Measurements from ENCODE around the gene PIP5K1C.

Gene PIP5K1C

GRCh38 chr19:3694361-3695123 lies 5.7 kb downstream of the PIP5K1C start:
- DNase-seq = no peak
- Mint-ChIP-seq H3K36me3 (peaks cover 3% of the 10 kb centered on the region), H3K27ac (no peak overlapping the region), H3K4me3 (no peak overlapping the region), H3K27me3 (no peaks in the 10 kb centered on the region), H3K9me3 (peaks cover 3% of the 10 kb centered on the region), H3K4me1 (peaks cover 43% of the 10 kb centered on the region)
- CTCF ChIA-PET = no interaction called here

DNA sequence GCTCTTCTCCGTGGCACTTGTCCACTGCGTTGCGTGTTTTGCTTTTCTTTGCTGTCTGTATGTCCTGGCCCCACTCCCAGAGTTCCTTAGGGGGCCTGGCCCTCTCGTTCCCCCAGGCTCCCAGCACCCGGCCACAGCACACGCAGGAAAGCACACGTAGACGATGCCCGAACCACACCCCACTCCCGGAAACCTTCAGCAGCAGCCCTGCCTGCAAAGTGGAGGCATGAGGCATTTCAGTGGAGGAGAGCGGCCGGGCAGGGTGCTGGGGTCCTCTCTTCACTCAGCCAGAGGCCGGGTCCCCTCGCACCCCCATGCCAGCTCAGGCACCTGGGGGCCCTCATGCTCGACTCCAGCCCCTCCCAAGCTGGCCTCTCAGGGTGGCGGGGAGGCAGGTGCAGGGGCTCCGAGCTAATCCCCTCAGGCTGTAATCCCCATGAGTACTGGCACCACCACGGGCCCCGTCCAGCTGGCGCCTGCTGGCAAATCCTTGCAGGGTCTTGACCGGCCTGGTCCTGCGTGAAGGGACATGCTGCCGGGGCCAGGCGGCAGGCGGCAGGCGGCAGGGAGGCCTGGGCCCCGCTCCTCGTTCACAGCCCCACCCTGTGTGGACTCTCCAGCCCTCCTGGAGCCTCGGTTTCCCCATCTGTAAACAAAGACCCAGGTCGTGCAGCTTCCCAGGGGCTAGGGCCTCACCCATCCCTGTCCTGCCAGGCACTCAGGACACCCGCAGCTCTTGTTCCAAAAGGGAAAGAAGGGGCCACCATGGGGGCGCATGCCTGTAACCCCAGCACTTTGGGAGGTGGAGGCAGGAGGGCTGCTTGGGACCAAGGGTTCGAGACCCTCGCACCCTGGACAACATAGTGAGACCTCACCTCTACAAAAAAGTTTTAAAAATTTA lies 7.0 kb downstream of the PIP5K1C start:
- Mint-ChIP-seq H3K9me3 (peaks cover 3% of the 10 kb centered on the region), H3K27me3 (peaks cover 3% of the 10 kb centered on the region), H3K4me1 (peaks cover 37% of the 10 kb centered on the region), H3K36me3 (peaks cover 3% of the 10 kb centered on the region), H3K27ac (no peak overlapping the region), H3K4me3 (no peak overlapping the region)
- CTCF ChIA-PET = interaction anchor here (0.6 to 1.5 kb wide), 2 partner anchors 19 to 118 kb away, joined by 3 to 6 read pairs; no protein-coding TSS in a partner anchor
- DNase-seq = no peak

- no peak overlapping the region for H3K27ac Mint-ChIP-seq
Observed at GRCh38 chr19:3692141-3693024, 7.9 kb downstream of the PIP5K1C start.

GRCh38 chr19:3691726-3692125 lies 8.5 kb downstream of the PIP5K1C start:
- Mint-ChIP-seq H3K4me3 (no peak overlapping the region), H3K9me3 (peaks cover 3% of the 10 kb centered on the region), H3K27ac (no peak overlapping the region), H3K4me1 (peaks cover 45% of the 10 kb centered on the region), H3K36me3 (peaks cover 3% of the 10 kb centered on the region), H3K27me3 (peaks cover 4% of the 10 kb centered on the region)
- no peak for DNase-seq
- CTCF ChIA-PET = interaction anchor here (1.0 to 1.6 kb wide), 4 partner anchors 8 to 19 kb away, joined by 3 to 9 read pairs (median 5); partner anchors contain the start of genes PIP5K1C and TJP3

More at GRCh38 chr19:3692141-3693024, 7.9 kb downstream of the PIP5K1C start:
- Mint-ChIP-seq H3K4me3 (no peak overlapping the region), H3K9me3 (peaks cover 3% of the 10 kb centered on the region), H3K27me3 (peaks cover 4% of the 10 kb centered on the region), H3K4me1 (peaks cover 38% of the 10 kb centered on the region), H3K36me3 (peaks cover 3% of the 10 kb centered on the region)
- peak; percentile 63 for DNase-seq
- CTCF ChIA-PET = interaction anchor here (0.6 to 1.6 kb wide), 4 partner anchors 16 to 117 kb away, joined by 3 to 6 read pairs (median 4); partner anchors contain the start of gene TJP3

- peaks cover 3% of the 10 kb centered on the region for H3K9me3 Mint-ChIP-seq
- H3K4me1 Mint-ChIP-seq = peaks cover 45% of the 10 kb centered on the region
- DNase-seq = no peak
- H3K27me3 Mint-ChIP-seq = peaks cover 4% of the 10 kb centered on the region
- H3K27ac Mint-ChIP-seq = no peak overlapping the region
- H3K4me3 Mint-ChIP-seq = no peak overlapping the region
- H3K36me3 Mint-ChIP-seq = peaks cover 3% of the 10 kb centered on the region
- CTCF ChIA-PET = interaction anchor here (1.0 to 1.6 kb wide), 6 partner anchors 8 to 206 kb away, joined by 3 to 9 read pairs (median 4); partner anchors contain the start of genes PIP5K1C and TJP3
Observed at GRCh38 chr19:3691372-3691716, 8.9 kb downstream of the PIP5K1C start.

DNA sequence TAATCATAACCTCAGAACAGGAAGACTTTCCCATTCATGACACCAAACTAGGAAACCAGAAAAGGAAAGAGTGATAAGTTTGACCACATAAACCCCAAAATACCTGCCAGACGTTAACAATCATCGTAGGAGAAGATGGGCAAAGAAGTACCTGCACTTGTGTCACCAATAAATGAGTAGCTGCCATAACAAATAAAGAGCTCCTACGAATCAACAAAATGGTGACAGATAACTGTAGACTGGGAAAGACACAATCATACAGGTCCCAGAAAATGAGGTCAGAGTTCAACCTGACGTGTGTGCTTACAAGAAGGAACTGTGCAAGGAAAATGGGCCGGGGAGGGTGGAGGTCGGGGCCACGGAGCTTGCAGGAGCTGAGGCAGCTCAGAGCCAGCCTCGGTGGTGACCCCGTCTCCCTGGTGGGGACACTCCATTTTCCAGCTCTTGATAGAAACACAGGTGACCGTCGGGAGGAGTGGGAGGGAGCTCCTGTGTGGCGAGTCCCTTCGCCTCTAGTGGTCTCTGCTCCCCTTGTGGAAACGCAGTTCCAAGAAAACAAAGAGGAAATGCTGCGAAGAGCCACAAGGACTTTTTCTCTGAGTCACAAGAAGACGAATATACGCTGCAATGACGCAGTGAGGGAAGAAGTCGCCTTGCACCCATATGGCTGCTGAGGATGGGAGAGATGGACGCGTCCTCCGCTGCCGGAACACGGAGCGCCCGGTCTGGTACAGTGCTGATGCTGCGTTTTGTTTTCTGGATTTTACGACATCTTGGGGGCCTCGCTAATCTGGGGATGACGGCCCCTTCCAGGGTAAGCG lies 9.5 kb downstream of the PIP5K1C start:
- no peak overlapping the region for H3K4me3 Mint-ChIP-seq
- no peak overlapping the region for H3K27ac Mint-ChIP-seq
- H3K9me3 Mint-ChIP-seq = peaks cover 3% of the 10 kb centered on the region
- peaks cover 3% of the 10 kb centered on the region for H3K36me3 Mint-ChIP-seq
- H3K27me3 Mint-ChIP-seq = peaks cover 4% of the 10 kb centered on the region
- DNase-seq = no peak
- H3K4me1 Mint-ChIP-seq = peaks cover 45% of the 10 kb centered on the region
- CTCF ChIA-PET = interaction anchor here (0.6 to 1.6 kb wide), 7 partner anchors 9 to 205 kb away, joined by 3 to 9 read pairs (median 3); partner anchors contain the start of genes PIP5K1C and TJP3

GRCh38 chr19:3687774-3688706 lies 12.2 kb downstream of the PIP5K1C start:
- H3K9me3 Mint-ChIP-seq = peaks cover 16% of the 10 kb centered on the region
- CTCF ChIA-PET = no interaction called here
- peak overlapping the region; percentile 84 for H3K27ac Mint-ChIP-seq
- H3K36me3 Mint-ChIP-seq = peaks cover 19% of the 10 kb centered on the region
- peaks cover 4% of the 10 kb centered on the region for H3K27me3 Mint-ChIP-seq
- H3K4me3 Mint-ChIP-seq = peak overlapping the region; percentile 69
- peaks cover 45% of the 10 kb centered on the region for H3K4me1 Mint-ChIP-seq
- DNase-seq = peak; percentile 71

DNA sequence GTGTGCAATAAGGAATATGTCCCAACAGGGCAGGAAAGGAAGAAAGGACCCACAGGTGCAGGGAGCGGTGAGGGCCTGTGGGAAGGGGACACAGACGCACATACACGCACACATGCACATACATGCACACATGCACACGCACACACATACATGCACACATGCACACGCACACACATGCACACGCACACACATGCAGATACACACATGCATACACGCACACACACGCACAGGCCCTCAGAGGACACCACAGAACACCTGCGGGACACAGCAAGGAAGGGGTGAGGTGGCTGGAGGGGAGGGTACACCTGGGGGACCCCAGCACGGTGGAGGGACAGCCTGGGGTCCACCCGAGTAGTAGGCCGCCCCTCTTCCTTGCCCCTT lies 12.9 kb downstream of the PIP5K1C start:
- CTCF ChIA-PET = no interaction called here
- H3K4me3 Mint-ChIP-seq = peak overlapping the region; percentile 69
- peaks cover 4% of the 10 kb centered on the region for H3K27me3 Mint-ChIP-seq
- no peak for DNase-seq
- peaks cover 16% of the 10 kb centered on the region for H3K9me3 Mint-ChIP-seq
- H3K27ac Mint-ChIP-seq = peak overlapping the region; percentile 84
- H3K4me1 Mint-ChIP-seq = peaks cover 40% of the 10 kb centered on the region
- peaks cover 19% of the 10 kb centered on the region for H3K36me3 Mint-ChIP-seq

DNA sequence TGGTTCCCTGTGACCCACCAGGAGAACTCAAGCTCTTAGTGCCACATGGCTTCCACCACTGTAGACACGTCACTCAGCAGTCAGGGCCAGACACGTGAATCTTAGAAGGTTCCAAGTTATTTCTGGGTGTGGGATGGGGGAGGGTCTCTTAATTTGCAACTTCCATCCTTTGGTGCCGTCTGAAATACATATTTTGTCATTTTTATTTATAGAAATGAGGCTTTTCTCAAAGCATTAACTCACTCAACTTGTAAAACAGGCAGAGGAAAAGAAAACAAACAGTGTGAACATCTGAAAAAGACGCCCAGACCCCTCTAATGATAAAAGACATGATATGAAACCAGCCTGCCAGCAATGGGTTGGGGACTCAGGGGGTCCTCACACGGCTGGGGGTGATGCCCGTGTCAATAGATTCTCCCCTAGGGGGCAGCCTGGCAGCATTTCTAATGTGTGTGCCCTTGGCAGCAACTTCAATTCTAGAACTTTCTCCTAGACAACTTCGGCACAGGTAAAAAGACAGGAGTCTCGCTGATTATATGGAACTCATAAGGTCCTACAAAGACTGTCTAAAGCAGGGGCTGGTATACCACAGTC lies 15.4 kb downstream of the PIP5K1C start:
- Mint-ChIP-seq H3K27me3 (peaks cover 4% of the 10 kb centered on the region), H3K36me3 (peaks cover 18% of the 10 kb centered on the region), H3K4me3 (no peak overlapping the region), H3K9me3 (peaks cover 13% of the 10 kb centered on the region), H3K27ac (no peak overlapping the region), H3K4me1 (peaks cover 19% of the 10 kb centered on the region)
- no peak for DNase-seq
- CTCF ChIA-PET = no interaction called here

- CTCF ChIA-PET = no interaction called here
- H3K4me3 Mint-ChIP-seq = no peak overlapping the region
- no peak for DNase-seq
- peaks cover 13% of the 10 kb centered on the region for H3K9me3 Mint-ChIP-seq
- no peak overlapping the region for H3K27ac Mint-ChIP-seq
- H3K27me3 Mint-ChIP-seq = peaks cover 4% of the 10 kb centered on the region
- peaks cover 18% of the 10 kb centered on the region for H3K36me3 Mint-ChIP-seq
- peaks cover 15% of the 10 kb centered on the region for H3K4me1 Mint-ChIP-seq
Observed at GRCh38 chr19:3684054-3684816, 16.0 kb downstream of the PIP5K1C start.

DNA sequence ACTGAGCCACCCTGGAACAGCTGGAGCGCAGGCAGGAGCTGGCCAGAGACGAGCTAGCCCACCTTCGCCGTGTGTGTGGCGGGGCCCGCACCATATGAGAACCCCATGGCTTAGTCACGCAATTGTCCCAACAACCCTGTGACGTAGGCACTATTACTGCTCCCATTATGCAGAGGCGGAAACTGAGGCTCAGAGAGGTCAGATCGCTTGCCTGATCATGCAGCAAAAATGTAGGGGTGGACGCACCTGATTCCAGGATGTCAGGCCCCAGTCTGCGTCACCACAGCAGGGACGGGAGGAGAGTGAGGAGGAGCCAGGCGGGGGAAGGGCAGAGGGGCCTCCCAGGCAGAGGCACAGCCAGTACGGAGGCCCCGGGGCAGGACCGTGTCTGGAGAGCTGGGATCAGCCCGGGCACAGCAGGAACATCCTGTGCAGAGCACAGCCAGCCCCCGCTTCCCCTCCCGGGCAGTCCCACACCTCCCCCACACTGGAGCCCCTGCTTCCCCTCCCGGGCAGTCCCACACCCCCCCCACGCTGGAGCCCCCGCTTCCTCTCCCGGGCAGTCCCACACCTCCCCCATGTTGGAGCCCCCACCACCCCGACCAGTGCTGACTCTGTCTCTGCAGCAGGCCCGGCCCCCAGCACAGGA lies 16.7 kb downstream of the PIP5K1C start:
- DNase-seq = no peak
- peaks cover 13% of the 10 kb centered on the region for H3K9me3 Mint-ChIP-seq
- H3K36me3 Mint-ChIP-seq = peaks cover 17% of the 10 kb centered on the region
- peaks cover 14% of the 10 kb centered on the region for H3K4me1 Mint-ChIP-seq
- H3K27me3 Mint-ChIP-seq = peaks cover 3% of the 10 kb centered on the region
- CTCF ChIA-PET = no interaction called here
- no peak overlapping the region for H3K27ac Mint-ChIP-seq
- H3K4me3 Mint-ChIP-seq = no peak overlapping the region

Measured in activated naive CD4-positive, alpha-beta T cell treated with anti-CD3 and anti-CD28 coated beads, Interleukin-2, amount 10 ng/mL, durations not matched to agents 7 days and 5 days (primary cell).